SH-SY5Y (cell line): ENCODE results near the gene TMEM151A.

Source experiments
- GATA2 ChIP-seq: IDR thresholded peaks from 2 replicates; pipeline ENCODE4 v1.6.1; 2011; ENCODE audit warnings: mild to moderate bottlenecking, low read depth, low read length
- GATA3 ChIP-seq: IDR thresholded peaks from 2 replicates; pipeline ENCODE4 v1.6.1; 2011; ENCODE audit warnings: low read depth, mild to moderate bottlenecking, low read length, moderate library complexity

- TF ChIP-seq GATA3 (no peak), GATA2 (no peak)
Measured at GRCh38 chr11:66315498-66315885, 23.8 kb downstream of the TMEM151A start.
